NCI-H226 (cell line): ENCODE measurements around the gene PSEN1.

Experiments
- DNase-seq: peaks from one replicate; pipeline ENCODE4 v3.0.0-alpha.2; 2015

PSEN1 gene

DNA sequence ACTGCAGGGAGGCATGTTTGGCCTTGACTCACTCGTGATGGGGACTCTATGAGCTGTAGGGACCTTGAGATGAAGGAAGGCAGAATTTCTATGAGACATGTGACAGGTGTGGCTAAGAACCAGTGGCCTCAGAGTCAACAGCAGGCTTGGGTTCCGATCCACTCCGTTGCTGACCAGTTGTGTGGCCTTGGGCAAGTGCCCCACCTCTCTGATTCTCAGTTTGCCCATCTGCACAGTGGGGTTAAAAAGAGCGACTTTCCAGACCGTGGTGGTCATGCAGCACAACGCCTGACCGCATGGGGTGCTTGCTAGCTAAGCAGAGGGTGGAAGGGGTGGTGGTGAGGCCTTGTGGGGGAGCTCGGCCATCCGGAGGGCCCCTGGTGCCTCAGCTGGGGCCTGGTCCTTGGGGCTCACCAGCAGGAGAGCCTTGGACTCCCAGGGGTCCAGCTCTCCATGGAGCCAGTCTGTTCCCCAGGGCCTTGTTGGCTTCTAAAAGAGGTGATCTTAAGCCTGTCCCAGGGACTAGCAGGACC is 119.5 kb downstream of the PSEN1 start:
- no peak for DNase-seq

DNA sequence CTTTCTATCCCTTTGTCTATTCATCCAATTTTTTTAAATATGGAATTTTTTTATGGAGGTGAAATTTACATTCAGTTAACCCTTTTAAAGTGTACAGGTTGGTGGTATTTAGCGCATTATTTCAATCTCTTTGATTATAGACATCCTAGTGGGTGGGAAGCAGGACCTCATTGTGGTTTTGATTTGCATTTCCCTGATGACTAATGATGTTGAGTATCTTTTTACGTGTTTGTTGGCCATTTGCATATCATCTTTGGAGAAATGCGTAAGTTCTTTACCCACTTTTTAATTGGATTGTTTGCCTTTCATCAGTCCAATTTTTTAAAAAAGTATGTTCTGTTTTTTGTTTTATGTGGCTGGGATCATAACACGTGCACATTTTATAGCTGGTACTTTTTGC is 121.8 kb downstream of the PSEN1 start:
- no peak for DNase-seq

DNA sequence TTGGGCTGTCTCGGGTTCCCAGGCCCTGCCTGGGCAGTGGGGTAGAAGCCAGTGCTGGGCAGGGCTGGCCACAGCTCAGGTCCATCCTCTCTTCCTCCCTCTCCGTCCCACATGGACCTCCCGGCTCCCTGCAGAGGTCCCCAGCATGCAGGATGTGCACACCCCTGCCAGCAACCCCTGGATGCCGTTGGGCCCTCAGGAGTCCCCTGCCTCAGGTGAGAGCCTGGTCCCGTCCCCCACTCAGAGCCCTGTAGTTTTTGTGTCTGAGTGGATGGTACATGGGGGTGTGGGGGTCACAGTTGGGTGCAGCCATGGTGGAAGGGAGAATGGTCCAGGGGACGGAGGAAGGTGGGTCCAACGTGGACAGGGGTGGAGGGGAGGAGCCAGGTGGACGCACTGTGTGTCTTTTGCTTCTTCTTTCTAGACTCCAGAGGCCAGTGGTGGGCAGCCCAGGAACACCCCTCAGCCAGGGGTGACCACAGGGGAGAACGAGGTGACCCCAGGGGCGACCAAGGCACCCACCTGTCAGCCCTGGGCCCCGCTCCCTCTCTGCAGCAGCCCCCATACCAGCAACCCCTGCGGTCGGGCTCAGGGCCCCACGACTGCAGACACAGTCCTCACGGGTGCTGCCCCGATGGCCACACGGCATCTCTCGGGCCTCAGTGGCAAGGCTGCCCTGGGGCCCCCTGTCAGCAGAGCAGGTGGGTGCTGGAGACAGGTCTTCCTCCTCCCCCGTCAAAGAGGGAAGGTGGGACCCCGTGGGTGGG is 122.7 kb downstream of the PSEN1 start:
- no peak for DNase-seq

DNA sequence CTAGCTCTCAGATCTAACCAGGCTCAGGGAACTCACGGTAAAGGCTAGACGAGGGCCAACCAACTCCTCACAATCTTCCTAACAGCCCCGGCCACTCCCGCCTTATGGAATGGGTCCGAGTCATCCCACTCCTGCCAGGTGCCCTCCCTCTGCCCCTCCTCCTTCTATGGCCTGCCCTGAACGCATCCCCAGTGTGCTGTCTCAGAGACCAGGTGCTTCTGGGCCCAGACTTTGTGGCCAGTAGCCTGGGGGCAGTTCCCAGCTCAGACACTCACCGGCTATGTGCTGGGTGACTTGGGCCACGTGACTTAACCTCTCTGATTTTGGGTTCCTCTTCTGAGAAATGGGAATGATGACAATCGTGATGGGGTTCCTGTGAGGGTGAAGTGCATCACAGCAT is 123.5 kb downstream of the PSEN1 start:
- DNase-seq, result no peak

DNA sequence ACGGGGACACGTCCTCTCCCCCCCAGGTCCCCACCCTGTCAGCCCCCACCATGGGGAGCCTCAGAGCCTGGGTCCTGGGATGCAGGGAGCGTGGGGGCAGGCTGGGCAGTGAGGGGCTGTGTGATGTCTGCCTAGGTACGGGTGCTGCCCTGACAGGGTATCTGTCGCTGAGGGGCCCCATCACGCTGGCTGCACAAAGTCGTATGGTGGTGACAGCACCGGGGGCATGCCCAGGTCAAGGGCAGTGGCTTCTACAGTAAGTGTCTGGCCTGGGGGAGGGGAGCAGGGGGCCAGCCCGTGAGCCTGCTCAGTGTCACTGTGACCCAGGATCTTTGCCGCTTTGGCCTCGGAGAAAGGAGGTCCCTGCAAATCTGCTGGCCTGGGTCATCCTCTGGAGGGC is 124.3 kb downstream of the PSEN1 start:
- no peak for DNase-seq

DNA sequence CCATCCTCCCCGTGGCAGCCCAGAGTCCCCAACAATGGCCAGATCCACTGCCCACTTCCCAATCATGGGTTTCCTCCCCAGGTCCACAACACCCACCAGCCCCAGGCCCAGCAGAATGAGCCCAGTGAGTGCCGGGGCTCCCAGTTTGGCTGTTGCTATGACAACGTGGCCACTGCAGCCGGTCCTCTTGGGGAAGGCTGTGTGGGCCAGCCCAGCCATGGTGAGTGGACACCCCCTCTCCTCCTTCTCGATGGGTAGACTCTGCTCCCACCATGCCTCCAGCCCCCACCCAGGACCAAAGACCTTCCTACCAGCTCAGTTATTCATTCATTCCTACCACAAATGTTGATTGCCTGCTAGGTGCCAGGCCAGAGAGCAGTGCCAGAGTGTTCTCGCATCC is 124.8 kb downstream of the PSEN1 start:
- no peak for DNase-seq

DNA sequence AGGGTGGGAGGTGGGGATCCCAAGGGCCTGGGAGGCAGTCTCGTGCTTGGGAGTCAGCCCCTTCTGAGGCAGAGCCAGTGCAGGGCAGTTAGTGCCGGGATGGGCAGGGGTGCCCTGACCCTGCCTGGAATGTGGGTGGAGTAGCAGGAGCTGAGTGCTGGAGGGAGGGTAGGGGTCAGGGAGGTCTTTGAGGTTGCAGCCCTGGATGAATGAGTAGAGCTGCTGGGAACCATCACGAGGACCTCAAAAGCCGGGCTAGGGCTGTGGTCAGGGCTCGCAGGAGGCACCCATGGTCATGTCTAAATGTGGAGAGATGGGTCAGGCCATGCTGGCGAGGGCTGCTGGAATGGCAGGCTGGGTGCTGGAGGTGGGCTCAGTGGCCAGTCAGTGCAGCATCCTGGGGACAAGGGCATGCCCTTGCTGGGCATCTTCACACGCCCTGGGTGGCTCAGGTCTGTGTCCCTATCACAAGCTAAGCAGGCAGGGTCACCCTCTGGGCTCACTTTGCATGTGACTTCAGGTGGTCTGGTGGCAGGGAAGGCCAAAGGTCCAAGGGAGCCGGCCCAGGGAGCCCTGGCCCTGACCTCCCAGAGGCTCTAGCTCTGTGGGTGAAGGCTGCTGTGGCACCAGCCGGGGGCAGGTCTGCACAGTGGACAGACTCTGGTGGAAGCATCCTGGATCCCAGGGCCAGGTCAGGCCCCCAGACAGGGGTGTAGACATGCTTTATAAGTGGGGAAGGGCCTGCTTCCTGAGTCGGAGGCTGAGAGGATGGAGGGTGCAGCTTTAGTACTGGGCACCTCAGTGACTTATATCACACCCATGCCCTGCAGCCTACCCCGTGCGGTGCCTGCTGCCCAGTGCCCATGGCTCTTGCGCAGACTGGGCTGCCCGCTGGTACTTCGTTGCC is 125.5 kb downstream of the PSEN1 start:
- no peak for DNase-seq

DNA sequence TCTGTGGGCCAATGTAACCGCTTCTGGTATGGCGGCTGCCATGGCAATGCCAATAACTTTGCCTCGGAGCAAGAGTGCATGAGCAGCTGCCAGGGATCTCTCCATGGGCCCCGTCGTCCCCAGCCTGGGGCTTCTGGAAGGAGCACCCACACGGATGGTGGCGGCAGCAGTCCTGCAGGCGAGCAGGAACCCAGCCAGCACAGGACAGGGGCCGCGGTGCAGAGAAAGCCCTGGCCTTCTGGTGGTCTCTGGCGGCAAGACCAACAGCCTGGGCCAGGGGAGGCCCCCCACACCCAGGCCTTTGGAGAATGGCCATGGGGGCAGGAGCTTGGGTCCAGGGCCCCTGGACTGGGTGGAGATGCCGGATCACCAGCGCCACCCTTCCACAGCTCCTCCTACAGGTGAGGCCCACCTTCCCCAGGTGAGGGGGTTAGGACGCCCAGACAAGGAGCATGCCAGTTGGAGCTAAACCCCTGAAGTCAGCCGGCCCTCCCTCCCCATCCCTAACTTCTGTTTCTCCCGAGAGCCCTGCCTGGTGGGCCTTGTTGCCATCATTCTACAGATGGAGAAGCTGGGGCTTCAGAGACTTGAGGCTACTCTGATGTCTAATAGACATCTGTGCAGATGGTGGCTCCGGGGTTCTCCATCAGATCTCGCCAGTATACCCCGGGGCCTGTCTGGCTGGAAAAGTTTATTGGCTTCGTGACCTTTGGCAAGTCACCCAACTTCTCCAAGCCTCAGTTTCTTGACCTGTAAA is 126.3 kb downstream of the PSEN1 start:
- no peak for DNase-seq

DNA sequence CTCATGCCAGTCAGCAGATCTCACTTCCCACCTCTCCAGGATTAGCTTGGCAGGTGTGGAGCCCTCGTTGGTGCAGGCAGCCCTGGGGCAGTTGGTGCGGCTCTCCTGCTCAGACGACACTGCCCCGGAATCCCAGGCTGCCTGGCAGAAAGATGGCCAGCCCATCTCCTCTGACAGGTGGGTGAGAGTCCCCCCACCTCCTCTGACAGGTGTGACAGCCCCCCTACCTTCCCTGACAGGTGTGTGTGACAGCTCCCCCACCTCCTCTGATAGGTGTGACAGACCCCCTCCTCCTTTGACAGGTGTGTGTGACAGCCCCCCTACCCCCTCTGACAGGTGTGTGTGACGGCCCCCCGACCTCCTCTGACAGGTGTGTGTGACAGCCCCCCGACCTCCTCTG is 127.3 kb downstream of the PSEN1 start:
- no peak for DNase-seq

DNA sequence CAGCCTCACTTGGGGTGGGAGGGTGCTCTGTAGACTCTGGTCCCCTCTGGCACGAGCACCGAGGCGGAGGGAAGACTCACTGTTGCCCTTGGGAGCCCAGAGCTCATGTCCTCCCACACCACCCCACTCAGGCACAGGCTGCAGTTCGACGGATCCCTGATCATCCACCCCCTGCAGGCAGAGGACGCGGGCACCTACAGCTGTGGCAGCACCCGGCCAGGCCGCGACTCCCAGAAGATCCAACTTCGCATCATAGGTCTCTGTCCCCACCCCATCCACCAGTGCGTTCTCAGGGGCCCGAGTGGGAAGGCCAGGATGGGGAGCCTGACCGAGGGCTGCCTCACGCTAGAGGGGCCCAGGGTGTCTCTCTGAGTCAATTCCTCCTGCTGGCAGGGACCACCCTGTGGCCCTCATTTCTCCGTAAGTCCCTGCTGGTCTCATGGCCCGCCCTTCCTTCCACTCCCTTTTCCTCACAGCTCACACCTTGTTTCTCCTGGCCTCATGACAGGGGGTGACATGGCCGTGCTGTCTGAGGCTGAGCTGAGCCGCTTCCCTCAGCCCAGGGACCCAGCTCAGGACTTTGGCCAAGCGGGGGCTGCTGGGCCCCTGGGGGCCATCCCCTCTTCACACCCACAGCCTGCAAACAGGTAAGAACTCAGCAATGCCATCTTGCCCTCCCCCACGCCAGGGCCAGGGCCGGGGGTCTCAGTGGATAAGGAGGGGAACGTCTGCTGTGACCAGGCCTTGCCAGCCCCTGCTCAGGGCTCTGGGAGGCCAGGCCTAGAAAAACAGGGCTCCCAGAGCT is 128.0 kb downstream of the PSEN1 start:
- DNase-seq, result no peak

DNA sequence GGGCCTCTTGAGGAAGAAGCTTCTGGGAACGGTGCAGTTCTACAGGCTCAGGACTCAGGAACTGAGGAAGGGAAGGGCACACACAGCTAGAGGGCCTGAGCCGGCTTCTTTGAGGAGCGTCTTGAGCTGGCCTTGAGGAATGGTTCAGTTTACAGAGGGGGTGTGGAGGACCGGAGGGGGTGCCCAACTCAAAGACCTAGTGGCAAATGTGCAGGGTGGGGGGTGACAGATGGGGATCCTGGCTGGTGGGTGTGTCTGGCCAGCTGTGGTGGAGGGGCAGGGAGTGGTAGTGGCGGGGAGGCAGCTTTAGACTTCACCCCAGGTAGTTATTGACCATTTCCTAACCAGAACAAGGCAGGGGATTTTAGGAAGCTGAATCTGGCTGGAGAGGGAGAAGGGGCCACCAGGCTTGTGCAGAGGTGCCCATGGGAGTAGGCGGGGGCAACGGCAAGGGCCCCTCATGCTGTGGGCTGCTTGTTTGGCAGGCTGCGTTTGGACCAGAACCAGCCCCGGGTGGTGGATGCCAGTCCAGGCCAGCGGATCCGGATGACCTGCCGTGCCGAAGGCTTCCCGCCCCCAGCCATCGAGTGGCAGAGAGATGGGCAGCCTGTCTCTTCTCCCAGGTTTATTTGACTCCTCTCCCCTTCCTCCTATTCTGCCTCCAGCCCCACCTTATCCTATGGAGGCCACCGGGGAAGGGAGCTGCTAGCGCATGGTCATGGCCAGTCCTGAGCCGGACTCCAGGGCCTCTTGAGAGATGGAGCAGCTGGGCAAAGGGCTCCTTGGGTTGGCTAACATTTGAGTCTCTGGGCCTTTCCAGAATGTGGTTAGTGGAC is 128.8 kb downstream of the PSEN1 start:
- no peak for DNase-seq

DNA sequence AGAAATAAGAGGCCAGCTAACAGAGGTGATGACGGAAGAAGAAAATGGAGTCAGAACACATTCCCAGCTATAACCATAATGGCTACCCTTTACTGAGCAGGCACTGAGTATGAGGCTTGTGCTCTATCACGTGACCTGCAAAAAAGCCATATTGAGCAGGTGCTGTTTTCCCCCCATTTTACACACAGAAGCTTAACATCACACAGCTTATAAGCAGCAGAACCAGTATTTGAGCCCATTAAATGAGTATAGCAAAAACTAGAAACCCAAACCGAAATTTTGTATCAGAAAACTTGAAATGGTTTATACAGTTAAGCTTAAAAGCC is 129.4 kb downstream of the PSEN1 start:
- DNase-seq, result no peak

DNA sequence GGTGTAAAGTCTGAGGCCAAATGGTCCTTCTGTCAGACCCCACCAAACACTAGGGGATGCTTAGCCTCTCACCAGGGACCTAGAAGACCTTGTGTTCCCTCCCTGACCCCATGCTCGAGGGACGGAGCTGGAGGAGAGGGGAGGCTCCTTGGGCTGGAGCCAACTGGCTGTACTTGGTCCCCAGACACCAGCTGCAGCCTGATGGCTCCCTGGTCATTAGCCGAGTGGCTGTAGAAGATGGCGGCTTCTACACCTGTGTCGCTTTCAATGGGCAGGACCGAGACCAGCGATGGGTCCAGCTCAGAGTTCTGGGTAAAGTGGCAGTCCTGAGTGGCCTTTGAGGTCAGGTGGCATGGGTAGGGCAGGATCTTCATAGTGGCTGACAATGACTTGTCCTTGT is 130.0 kb downstream of the PSEN1 start:
- no peak for DNase-seq

DNA sequence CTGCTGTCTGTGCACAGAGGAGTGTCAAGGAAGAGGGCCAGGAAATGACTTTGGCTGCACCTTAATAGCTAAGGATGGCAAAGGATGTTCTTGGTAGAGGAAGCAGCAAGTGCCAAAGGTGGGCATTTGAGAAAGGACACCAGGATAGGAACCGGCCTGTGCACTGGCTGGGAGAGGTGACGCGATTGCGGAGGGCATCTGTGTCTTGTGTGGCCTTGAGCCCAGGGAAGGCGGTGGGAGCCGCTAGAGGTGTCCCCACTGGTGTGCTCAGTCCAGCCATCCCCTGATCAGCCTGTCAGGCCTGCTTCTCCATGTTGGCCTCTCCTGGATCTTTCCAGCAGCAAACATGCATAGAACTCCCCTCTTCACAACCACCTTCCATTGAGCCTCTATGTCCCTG is 131.2 kb downstream of the PSEN1 start:
- DNase-seq, result no peak

DNA sequence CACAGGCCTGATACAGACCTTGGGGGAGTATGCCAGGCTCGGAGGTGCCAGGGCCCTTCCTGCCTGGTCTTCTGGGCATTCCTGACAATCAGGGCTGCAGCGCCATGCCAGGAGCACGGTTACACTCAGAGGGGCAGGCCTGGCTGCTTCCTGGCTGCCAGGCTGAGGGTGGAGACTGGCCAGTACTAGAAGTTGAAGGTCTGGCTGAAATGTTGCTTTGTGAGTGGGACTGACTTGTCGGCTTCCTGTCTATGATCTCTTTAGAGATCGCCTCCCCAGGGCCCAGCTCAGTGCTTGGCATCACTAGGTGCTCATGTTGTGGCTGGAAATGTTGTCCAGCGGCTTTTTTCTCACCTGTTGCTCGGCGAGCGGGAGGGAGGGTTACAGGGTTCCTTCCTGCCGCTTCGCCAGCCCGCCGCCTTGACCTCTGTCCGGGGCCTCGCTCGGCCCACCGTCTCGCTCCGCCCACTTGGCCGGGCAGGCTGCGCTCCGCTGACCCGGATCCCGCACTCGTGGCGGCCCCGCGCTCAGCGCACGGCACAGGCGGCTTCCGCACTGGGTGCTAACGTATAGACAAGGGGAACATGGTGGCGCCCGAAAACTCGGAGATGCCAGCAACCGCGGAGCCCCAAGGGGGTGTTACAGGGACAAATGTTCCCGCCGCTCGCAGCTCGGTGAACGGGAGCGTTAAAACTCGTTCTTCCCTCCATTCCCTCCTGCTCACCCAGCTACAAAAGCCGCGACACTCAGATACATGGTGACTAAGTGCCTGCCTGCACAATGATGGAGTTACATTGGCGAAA is 133.6 kb downstream of the PSEN1 start:
- no peak for DNase-seq

DNA sequence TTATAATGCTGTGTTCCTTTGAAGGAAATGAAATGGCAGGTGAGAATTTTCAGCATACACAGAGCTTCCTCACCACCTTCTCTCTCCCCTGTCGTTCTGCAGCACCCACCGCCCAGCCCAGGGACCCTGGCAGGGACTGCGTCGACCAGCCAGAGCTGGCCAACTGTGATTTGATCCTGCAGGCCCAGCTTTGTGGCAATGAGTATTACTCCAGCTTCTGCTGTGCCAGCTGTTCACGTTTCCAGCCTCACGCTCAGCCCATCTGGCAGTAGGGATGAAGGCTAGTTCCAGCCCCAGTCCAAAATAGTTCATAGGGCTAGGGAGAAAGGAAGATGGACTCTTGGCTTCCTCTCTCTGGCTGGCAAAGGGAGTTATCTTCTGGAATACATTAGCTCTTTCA is 136.1 kb downstream of the PSEN1 start:
- DNase-seq, result no peak
